GM19397 (cell line): Measurements from ENCODE around the gene DNAJA1.
"Not testable (repeated sequence)": the region's sequence is repeated elsewhere in the genome, so short reads cannot be mapped to it uniquely, and the experiment has no call there.

Source experiments
- ATAC-seq: cut with Tn5 transposase; IDR thresholded peaks from one replicate; pipeline ENCODE4 v1.9.1; 2021; ENCODE audit warnings: mild to moderate bottlenecking, moderate library complexity; ENCODE audit not compliant: unreplicated experiment

Gene DNAJA1

DNA sequence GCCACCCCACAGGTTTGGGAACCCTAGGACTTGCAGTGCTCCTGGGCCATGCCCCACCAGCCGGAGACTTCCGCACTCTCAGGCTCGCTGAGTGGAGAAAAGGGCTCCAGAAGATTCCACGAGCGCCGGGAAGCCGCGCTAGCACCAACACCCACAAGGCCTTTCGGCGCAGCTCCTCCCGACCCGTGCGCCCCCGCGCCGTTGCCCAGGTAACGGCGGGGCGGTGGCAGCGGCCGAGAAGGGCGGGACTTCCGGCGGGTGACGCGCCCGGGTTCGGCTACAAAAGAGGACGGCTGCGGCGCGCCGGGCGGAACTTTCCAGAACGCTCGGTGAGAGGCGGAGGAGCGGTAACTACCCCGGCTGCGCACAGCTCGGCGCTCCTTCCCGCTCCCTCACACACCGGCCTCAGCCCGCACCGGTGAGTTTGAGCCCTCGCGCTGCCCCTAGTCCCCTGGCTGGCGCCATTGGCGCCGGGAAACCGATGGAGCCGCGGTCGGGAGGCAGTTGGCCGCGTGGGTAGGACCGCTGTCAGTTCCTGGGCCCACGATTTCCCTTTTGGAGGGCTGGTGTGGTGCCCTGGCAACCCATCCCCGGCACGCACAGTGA, at the start of gene DNAJA1:
Gene DNAJA1, plus strand, starts transcription at position 308 of the 606 bp plus-strand sequence. CDS start 1,212 bp downstream, outside the sequence.
- ATAC-seq, result peak; percentile 96

DNA sequence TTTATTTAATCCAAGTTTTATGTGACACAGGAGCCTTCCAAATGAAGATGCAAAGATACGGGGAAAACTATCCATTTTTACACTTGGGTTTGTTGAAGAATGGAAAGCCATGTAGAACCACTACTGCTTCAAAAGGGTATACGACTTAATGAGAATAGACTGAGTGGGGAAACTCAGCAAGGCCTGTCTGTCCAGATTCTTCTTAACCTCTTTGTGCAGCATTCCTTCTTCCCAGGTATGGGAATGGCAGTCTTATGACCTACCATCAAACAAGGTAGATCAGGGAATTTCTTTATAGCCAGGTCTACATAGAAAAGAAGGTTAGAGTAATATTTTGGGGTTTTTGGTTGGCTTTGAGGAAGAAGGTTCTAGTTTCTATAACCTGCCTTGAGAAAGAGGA, 47.0 kb upstream of the DNAJA1 start:
- ATAC-seq, result no peak

DNA sequence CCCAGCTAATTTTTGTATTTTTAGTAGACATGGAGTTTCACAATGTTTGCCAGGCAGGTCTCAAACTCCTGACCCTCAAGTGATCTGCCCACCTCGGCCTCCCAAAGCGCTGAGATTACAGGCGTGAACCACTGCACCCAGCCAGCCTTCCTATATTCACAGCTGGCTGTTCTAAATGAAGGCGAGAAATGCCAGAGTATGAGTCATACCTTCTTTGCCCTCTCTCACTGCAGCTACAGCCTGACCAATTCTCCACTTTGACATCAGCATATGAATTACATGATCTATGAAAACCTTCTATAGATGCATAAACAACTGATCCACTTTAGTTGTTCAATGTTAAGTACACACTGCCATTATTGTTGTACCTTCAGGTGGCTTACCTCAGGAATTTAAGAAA, 38.1 kb upstream of the DNAJA1 start:
- ATAC-seq, result no peak

DNA sequence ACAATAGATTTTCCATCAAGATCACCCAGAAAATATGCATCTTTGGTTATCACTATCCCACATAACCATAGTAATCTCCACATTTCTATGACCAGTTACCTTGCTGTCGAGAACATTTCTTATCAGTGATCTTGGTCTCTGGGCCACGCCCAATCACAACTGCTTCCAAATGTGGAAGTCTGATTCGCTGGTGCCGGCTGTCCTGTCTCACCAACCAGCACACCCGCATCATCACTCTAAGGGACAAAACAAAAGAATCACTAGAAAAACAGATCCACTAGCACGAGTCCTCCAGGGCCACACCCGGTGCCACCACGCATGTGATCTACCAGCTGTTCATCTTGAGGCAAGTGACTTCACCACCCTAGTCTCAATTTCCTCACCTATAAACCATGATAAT, 35.4 kb upstream of the DNAJA1 start:
- no peak for ATAC-seq

- ATAC-seq, result no peak
Measured at GRCh38 chr9:32991897-32992594, 33.0 kb upstream of the DNAJA1 start.

- ATAC-seq, result no peak
Measured at GRCh38 chr9:32992595-32993238, 32.4 kb upstream of the DNAJA1 start.

DNA sequence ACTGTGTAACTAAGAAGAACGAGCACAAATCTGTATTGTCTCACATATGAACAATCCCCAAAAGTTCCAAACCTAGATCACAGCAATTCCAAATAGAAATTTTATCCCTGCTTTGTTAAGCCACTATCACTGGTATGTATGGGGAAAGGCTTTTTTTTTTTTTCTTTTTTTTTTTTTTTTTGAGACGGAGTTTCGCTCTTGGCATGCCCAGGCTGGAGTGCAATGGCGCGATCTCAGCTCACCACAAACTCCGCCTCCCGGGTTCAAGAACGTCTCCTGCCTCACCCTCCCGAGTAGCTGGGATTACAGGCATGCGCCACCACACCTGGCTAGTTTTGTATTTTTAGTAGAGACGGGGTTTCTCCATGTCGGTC, 24.4 kb upstream of the DNAJA1 start:
- ATAC-seq, result not testable (repeated sequence)

DNA sequence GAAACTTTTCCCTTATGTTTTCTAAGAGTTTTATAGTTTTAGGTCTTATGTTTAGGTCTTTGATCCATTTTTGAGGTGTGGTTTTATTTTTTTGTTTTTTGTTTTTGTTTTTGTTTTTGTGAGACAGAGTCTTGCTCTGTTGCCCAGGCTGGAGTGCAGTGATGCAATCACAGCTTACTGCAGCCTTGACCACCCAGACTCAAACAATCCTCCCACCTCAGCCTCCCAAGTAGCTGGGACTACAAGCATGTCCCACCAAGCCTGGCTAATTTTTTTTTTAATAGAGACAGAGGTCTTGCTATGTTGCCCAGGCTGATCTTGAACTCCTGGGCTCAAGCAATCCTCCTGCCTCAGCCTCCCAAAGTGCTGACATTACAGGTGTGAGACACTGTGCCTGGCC, 19.7 kb upstream of the DNAJA1 start:
- ATAC-seq, result not testable (repeated sequence)

GRCh38 chr9:33007755-33008154, 17.3 kb upstream of the DNAJA1 start:
- ATAC-seq, result no peak

GRCh38 chr9:33011831-33012230, 13.2 kb upstream of the DNAJA1 start:
- no peak for ATAC-seq

- ATAC-seq, result no peak
Measured at GRCh38 chr9:33012328-33013069, 12.6 kb upstream of the DNAJA1 start.

- no peak for ATAC-seq
Measured at GRCh38 chr9:33013962-33014664, 11.0 kb upstream of the DNAJA1 start.

DNA sequence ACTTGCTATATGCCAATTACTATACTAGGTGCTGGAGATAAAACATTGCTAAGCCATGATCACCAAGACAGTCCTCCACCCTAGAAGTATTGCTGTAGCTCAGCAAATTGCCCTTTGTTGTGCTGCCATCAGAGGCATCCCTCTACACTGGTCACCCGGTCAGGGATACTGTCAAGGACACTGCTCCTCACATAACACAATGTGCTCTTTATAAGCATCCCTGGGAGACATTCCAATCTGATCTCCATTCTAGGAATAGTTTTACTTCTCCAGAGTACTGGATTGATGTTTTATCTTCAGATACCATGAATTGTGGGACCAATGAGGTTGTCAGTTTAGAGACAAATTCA, 10.4 kb upstream of the DNAJA1 start:
- no peak for ATAC-seq

- ATAC-seq, result peak; percentile 54
Measured at GRCh38 chr9:33017283-33018041, 7.6 kb upstream of the DNAJA1 start.

GRCh38 chr9:33019797-33020196, 5.3 kb upstream of the DNAJA1 start:
- ATAC-seq, result no peak

DNA sequence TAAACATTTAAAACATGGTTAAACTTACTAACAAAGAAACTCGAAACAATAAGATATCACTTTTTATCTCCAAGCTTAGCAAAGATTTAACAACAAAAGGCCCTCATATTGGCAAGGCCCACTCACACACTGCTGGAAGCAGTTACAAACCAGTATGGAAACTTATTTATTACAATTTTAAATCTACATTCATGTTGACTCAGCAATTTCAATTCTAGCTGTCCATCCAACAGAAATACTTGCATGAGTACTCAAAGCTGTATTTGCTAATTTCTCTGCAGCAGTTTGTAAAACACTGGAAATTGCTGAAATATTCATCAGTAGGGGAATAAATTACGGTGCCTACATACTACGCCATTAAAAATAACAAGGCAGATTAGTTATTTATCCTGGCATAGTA, 2.8 kb upstream of the DNAJA1 start:
- no peak for ATAC-seq

GRCh38 chr9:33022755-33023154, 2.3 kb upstream of the DNAJA1 start:
- no peak for ATAC-seq

DNA sequence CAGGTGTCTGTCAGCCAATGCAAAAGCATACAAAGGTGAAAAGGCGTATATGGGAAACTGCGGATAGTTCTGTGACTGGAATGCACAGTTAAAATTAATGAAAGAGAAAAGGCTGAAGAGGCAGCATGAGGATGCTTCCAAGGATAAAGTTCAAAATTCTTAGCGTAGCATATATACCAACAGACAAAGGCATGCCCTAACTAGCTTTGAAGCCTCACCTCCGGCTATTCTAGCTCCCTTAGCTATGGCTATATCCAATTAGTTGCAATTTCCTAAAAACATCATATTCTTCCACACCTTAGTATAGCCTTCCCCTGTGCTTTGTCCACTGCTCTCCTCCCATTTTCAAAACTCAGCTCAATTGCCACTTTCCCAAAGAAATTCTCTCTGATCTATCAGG, 1.4 kb upstream of the DNAJA1 start:
- ATAC-seq, result no peak

DNA sequence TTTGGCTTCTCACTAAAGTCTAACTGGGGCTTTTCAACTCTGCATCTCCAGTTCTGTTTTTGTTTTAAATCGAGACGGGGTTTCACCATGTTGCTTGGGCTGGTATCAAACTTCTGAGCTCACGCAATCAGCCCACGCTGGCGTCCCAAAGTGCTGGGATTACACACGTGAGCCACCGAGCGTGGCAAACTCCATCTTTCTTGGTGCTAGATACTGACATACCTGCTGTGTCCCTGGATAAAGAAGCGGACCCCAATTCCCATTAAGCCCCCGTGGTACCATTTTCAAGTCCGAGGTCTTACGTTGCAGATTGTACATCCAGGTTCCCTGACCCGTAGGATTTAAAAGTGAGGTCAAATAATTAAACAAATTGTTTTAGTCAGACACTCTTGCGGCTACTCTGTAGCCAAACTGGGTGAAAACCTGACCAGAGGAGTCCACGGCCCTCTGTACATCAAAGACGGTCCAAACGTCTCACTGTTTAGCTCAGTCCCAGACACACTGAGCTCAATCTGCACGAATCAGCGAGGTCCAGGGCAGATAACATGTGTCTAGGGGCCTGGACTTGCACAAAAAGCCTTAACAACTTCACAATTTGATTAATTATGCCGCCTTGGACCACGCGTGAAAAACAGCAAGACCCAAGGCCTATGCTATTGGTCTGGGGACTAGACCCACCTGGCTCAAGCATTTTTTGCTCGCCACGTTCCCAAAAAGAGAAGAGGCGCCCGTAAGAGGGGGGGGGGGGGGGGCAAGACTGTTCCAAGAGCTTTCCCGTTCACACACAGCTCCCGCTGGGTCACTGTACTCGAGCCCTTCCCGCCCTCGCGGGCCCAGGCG, 727 bp upstream of the DNAJA1 start:
- no peak for ATAC-seq
